ENCODE results near the gene GPANK1.
A peak's percentile ranks its signal among the peaks of the same experiment; 100 is the strongest.

Gene GPANK1

DNA sequence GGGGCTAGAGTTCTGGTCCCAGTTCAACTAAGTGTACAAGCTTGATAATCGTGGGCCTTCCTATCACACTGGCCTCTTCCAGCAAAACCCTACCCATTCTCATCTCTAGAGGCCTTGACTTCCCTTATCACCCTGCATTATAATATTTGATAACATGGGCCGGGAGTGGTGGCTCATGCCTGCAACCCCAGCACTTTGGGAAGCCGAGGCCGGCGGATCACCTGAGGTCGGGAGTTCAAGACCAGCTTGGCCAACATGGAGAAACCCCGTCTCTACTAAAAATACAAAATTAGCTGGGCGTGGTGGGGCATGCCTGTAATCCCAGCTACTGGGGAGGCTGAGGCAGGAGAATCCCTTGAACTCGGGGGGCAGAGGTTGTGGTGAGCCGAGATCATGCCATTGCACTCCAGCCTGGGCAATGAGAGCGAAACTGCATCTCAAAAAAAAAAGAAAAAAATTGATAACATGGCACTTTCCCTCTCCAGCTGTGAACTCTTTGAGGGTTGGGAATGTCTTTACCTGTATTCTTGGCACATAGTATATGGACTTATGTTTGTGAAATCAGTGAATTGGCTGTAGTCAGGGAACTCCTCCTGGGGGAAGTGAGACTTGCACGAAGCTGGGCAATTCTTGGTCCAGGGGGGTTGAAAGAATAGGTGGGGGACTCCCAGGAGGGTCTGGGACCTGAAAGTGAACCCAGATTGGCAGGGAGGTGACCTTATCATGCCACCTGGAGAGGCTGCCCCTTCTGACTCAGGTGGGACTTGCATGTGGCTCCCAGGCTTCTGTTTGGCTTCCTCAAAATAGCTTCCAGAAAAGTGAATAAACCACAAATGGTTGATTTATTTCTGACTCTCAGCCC is 3.3 kb downstream of the GPANK1 start:
- DNase-seq, result no peak

DNA sequence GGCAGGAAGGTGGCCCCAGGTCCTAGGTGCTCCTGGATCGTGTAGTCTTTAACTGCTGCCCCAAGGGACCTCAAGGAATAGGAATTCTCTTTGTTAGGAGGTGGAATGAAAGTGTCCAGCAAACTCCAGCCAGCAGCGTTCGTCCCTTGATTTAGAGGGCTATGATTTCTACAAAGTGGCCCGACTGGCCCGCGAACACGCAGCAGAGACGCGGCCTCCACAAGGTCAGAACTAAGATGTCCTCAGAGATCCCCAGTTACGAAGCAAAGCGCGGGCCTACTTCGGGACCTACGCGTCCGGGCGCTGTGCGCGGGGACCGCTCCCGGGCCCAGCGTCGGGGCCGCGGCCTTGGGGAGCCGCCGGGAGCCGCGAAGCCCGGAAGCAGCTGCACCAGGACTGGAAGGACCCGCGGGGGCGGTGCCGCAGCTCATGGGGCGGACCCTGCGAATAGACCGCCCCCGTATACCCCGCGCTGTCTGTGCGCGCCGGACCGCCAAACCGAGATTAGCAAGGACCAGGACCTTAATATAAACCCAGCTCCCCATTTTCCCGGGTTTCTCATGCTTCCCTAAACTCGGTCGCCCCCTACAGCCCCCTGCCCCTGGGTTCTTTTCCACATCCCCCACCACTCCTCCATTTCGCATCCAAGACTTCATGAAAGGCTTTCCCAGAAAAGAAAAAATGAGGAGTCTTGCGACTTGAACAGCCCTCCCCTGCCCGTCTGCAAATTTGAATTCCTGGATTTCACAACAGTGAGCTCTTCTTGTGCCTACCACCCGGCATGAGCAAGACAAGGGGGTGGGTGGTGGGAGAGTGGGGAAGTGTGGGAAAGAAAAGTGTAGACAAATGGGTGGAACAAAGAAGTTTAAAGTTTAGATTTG is 4.2 kb downstream of the GPANK1 start, which contains the start of gene C6orf47:
TSS of gene C6orf47 (minus strand) at position 398 of the 881 bp plus-strand sequence. CDS start 831 bp downstream, outside the sequence.
- peak; percentile 96 for DNase-seq

- DNase-seq, result no peak
Observed at GRCh38 chr6:31659649-31660380, 5.0 kb downstream of the GPANK1 start.

DNA sequence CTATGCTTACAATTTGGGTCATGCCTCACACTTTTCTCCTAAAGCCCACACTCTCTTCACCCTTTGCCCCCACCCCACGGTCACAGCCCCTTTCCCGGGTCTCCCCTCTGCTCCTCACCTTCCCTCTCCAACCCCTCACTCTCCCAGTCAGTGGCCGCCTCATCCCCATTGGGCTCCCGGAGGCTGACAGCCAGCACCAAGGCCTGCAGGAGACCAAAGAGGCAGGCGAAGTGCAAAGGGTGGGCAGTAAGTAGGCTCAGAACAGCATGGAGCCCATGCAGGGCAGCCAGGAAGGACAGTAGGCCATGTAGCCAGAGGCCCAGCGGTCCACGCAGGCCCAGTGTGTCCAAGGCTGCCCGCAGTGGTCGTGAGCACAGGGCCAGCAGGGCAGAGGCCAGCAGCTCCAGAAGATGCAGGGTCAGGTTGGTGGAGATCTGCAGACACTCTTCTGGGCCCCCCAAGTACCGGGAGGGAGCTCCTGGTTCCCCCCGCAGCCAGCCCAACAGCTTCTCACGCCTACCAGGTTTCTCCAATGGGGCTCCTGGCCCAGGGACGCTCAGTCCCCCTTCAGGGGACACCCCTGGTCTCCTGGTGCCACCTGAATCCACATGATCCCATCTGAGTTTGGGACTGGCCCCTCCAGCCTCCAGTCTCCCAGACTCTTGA is 5.7 kb downstream of the GPANK1 start:
- DNase-seq, result no peak

GRCh38 chr6:31658158-31658688 is 6.6 kb downstream of the GPANK1 start:
- no peak for DNase-seq

DNA sequence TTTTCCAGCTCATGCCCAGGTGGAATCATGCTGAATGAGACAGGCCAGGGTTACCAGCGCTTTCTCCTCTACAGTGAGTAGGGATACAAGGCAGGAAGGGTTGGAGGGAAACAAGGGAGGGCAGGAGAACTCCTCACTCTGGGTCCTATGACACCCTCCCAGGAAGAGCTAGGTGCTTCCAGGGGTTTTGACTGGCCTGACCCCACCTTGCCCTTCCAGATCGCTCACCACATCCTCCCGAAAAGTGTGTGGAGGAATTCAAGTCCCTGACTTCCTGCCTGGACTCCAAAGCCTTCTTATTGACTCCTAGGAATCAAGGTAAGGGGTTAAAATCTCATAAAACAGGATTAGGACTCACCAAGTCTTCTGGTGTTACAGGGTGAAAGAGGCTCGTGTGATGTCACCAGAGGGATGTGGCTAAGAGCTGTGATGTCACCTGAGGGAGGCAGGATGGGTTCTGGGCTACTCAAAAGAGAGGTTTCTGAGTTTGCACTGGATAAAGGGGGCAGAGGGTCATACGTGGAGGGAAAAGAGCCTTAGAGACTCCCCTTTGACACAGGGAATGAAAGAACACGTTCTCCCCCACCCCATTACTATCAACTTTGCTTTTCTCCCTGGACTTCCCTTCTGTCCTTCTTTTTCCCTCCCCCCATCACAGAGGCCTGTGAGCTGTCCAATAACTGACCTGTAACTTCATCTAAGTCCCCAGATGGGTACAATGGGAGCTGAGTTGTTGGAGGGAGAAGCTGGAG is 7.2 kb downstream of the GPANK1 start:
- no peak for DNase-seq

DNA sequence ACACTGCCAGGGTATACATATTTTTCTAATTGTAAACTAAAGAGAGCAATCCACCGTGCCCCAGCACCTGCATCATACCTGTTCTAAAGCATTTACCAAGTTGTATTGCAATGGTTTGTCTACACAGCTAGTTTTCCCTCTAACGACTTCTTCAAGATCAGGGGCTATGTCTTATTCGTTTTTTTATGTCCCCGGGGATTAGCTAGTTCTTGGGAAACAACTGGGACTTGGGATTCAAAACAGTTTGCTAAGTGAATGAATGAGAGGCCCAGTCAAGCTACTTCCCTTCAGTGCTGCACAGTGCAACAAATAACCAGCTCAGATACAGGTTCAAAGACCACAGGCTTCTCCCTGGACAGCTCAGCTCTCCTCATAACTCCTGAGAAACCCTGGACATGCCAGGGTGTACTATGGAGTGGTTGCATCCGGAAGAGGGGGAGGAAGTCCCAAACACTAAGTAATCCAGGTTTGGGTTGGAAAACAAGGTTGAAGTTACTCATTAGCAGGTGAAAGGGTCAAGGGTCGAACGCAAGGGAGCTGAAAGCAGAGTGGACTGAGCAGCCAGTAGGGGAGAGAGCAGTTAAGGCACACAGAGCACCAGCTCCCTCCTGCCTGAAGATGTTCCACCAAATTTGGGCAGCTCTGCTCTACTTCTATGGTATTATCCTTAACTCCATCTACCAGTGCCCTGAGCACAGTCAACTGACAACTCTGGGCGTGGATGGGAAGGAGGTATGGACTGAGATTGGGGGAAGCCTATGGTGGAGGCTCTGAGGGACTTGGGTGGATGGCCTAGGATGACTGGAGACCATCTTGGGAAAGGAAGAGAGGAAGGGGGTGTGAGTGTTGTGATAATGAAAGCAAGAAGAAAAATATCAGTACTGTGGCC is 9.2 kb downstream of the GPANK1 start, which contains the start of gene APOM:
TSS of gene APOM (plus strand) at position 546 of the 889 bp plus-strand sequence. CDS start at position 619, 73 bp downstream.
- no peak for DNase-seq

- DNase-seq, result no peak
Observed at GRCh38 chr6:31654574-31655348, 10.0 kb downstream of the GPANK1 start.

- DNase-seq, result no peak
Observed at GRCh38 chr6:31652925-31653724, 11.7 kb downstream of the GPANK1 start.

GRCh38 chr6:31651602-31652191 is 13.1 kb downstream of the GPANK1 start:
- DNase-seq, result peak; percentile 93

GRCh38 chr6:31645325-31645724 is 19.5 kb downstream of the GPANK1 start:
- DNase-seq, result no peak

- DNase-seq, result no peak
Observed at GRCh38 chr6:31643818-31644454, 20.9 kb downstream of the GPANK1 start.

DNA sequence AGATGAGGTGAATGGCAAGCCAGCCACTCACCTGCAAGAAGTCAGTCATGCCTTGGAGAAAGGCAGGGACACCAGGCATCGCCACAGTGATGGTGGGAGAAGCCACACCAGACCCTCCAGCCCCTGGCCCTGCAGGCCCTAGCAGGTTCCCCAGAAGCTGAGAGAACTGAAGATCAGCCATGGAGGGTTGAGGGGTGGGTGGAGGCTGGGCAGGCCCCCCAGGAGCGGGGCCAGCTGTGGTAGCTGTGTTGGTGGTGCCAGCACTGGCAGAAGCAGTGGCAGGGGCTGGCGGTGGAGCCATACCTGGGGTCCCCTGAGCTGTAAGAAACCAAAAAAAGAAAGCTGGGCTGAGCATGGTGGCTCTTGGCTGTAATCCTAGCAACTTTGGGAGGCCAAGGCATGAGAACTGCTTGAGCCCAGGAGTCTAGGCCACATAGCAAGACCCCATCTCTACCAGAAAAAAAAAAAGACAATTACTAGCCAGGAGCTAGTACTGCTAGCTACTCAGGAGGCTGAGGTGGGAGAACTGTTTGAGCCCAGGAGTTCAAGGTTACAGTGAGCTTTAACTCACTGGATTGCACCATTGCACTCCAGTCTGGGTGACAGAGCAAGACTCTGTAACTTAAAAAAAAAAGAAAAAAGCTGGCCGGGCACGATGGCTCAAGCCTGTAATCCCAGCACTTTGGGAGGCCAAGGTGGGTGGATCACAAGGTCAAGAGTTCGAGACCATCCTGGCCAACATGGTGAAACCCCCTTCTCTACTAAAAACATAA is 21.8 kb downstream of the GPANK1 start:
- DNase-seq, result no peak

DNA sequence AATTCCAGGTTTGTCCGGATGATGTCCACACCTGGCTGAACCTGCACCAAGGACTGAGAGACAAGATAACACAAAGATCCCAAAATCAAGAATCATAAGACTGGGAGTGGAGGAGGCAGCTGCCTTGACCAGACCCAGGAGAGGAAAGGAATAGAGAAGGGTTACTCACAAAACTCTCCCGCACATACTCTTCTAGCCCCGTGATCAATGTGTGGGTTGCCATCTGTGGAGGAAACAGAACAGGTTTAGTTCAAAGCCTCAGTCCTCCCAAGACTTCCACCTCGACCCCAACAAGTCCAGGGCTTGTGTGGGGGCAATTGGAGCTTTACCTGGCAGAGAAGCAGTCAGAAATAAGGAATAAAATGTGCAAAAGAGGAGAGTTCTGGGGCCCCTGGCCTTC is 23.4 kb downstream of the GPANK1 start:
- no peak for DNase-seq

- no peak for DNase-seq
Observed at GRCh38 chr6:31640612-31641011, 24.2 kb downstream of the GPANK1 start.

DNA sequence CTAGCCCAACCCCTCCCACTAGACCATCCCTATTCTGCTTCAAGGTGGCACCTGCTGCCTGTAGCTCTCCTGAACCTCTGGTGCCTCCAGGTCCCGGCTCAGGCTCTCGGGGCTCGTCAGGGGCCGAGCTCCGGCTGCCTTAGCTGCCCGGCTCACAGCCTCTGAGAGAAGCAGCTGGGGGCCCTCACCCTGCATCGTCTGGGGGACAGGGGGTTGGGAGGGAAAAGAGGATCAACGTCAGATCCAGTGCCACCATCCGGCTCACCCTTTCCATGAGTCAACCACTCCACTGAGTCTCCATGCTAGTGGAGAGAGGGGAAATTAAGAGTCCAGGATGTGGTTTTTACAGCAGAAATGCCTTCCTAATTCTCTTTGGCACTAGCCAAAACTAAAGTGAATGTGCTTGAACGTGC is 25.3 kb downstream of the GPANK1 start:
- DNase-seq, result no peak

DNA sequence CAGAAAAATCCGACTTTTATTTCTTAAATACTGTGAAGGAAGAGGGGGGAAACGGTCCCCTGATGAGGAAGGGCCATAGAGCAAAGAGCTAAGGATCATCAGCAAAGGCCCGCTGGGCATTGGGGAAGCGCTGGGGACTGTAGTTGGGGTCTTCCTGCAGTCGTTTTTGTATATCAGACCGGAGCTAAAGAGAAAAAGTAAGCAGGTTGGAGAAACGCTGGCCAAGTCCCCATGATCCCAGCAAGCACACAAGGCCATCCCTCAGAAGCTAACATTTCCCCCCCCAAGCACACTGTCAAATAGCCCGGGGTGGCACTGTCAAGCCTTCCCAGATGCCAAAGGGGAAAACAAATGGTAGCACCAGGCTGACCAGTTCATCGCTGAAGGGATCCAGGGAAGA is 25.8 kb downstream of the GPANK1 start:
- DNase-seq, result no peak

Data from OCI-M1 (cell line).